Activated gamma-delta T cell treated with anti-CD3 and anti-CD28 coated beads, Interleukin-2, amount 50 U/mL, for 16 hours (primary cell): ENCODE results near the gene AKAP1.
"Not testable (repeated sequence)": the region's sequence is repeated elsewhere in the genome, so short reads cannot be mapped to it uniquely, and the experiment has no call there.

Experiments used
- DNase-seq: peaks from one replicate; pipeline ENCODE4 v3.0.0-alpha.2; 2020; ENCODE audit warnings: low read depth

AKAP1 gene

DNA sequence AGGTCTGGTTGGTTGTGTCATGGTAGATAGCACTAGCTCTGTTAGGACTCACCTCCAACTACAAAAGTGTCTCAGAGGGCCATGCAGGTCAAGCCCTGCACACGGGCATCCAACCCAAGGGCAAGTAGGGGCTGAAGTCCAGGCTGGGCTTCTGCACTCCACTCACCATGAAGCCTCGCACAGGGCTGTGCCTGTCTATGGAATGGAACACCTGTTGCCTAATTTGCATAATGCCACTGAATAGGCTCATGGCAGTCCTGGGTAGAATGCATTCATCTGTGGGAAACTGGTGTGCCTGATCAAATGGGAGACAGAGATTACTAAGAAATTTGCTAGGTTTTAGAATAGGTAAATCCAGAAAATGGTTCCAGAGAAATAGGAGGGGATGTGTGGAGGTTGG lies 8.0 kb upstream of the AKAP1 start:
- DNase-seq: no peak

DNA sequence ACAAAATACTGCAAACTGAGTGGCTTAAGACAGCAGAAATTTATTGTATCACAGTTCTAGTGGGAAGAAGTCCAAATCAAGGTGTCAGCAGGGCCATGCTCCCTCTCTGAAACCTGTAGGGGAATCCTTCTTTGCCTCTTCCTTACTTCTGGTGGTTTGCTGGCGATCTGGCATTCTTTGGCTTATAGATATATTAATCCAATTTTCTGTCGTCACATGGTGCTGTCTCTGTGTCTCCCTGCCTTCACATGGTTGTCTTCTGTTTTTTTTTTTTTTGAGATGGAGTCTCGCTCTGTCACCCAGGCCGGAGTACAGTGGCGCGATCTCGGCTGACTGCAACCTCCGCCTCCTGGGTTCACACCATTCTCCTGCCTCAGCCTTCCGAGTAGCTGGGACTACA lies 6.8 kb upstream of the AKAP1 start:
- DNase-seq: no peak

DNA sequence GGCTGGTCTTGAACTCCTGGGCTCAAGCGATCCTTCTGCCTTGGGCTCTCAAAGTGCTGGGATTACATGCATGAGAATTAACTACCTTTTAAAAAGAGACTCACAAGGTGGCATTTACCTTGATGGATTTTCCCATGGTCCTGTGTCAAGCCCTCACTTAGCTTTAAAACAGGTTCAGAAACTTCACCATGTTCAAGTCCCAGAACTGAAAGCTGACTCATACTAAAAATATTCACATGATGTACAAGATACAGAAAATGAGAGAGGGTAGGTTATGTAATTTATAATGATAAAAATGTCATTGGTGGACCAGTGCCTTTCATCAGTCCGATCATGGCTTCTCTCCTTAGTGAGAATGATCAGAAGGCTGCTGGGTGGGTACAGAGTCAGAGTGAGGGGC lies 4.3 kb upstream of the AKAP1 start:
- no peak for DNase-seq

DNA sequence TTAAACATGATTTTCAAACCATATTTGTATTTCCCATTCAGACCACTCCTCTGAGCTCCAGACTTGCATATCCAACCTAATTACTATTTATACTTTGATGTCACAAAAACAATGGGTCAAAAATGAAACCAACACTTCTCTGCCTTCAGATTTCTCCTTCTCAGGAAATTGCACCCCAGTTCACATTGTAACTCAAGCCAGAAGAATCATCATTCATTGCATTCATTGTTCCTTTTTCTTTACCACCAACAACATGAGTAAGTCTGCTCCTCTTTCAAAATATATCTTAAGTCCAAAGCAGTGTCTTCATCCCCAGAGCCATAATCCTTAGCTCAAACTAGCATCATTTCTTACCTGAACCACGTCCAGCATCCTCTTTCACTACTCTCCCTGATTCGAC lies 2.6 kb upstream of the AKAP1 start:
- DNase-seq: no peak

DNA sequence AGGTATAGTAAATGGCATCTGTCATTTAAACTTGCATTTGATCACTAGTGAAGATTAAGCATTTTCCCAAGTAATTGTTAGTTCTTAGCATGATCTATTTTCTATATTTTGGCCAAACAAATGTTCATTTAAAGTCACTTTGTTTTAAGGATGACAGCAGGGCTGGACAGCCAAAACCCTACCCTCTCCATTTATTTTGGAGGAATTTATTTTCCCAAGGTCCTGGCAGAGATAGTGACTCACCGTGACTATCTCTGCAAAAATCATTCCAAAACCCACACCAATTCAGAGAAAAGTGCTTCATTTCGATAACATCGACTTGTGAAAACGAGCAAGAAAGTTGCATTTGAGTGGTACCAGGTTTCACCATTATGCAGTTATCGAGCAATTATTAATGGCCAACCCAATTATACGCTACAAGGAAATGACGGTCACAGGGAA lies 665 bp upstream of the AKAP1 start:
- DNase-seq: no peak

DNA sequence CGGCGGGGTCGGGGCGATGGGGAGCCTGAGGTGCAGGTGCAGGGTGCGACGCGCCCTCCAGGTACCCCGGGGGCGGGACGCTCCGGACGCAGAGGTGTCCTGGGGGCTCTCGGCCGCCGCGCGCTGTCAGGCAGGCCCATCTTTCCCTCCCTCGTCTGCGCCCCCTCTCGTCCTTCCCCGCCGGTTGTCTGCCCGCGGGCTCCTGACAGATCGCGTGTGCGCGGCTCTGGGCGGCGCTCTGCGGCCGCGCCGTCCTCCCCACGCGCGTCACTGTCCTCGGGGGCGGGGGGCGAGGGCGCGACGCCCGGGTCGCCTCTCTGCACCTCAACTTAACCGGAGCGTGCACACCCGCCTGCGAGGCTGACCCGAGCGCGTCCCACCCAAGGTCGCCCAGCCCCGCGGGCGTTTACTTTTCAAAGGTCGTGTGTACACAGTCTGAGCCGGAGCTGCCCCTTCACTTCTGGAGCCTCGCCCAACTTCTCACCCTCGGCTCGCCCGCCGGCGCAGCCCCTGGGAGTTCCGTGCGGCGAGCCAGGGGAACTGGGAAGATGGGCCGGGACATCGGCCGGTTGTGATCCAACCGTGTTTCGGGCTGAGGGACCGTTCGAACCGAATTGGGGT lies 512 bp downstream of the AKAP1 start:
- DNase-seq: peak; percentile 31

DNA sequence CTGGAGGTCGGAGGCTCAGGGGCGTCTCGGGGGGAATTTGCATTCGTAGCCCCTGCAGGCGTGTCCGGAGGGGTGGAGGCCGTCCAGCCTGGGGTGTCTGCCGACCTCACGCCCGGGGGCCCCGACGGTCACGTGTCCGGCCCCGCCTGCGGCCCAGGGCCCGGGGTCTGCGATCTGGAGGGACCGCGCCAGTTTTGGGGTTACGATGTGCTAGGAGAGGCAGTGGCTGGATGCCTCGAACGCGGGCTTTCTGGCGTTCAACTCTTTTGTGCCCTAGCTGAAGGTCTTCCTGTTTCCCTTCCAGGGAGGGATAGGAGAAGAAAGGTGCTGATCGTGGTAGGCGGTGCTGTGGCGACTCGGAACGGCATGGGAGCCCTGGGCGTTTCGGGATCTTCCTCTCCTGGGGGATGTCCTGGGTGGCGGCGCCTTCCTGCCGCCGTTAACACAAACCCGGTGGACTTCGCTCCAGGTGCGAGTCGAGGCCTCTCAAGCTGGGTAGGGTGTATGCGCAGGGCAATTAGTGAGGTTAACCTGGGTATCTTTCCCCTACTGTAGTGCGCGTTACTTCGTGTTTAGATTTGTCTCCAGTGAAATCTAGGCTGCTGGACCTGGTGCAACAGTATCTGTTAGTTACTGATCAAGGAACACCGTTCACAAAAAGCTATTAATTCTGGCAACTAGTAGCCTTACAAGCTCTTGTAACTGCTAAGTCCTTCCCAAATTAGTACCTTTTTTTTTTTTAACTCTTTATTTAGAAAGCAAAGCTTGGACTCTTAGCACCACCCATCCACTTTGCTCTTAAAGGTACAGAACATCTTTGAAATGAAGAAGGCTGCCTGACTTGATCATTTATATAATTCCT lies 1.3 kb downstream of the AKAP1 start:
- no peak for DNase-seq

DNA sequence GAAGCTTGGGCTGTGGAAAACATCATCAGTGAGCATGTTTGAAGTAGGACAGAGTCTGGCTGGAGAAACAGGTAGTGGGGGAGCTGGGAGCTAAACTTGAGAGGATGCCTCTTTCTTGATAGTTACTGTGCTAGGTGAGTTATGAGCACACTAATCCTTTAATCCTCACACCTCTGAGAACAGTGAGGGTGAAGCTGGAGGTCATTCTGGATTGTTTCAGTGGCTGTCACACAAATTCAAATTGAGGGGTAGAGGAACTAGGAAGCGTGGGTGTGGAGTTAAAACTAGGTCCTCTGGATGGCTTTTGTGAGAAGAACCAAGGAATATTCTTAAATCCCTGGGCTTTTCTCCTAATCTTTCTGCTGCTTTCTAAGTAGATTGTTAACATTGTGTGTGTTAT lies 3.3 kb downstream of the AKAP1 start:
- no peak for DNase-seq

DNA sequence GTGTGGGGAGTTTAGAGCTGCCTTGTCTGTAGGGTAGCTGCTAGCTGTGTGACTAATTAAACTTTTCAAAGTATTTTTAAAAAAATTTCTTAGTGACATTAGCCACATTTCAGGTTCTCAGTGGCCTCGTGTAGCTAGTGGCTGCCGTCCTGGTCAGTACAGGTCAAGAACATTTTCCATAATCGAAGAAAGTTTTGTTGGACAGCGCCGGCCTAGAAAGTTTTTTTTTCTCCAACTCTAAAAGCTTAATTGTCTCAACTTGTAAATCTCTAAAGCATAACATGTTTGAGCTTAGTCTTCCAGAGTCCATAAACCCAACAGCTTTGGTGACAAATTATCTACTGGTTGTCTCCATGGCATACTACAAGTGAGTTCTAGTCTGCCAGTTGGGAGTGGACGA lies 4.3 kb downstream of the AKAP1 start:
- DNase-seq: no peak

DNA sequence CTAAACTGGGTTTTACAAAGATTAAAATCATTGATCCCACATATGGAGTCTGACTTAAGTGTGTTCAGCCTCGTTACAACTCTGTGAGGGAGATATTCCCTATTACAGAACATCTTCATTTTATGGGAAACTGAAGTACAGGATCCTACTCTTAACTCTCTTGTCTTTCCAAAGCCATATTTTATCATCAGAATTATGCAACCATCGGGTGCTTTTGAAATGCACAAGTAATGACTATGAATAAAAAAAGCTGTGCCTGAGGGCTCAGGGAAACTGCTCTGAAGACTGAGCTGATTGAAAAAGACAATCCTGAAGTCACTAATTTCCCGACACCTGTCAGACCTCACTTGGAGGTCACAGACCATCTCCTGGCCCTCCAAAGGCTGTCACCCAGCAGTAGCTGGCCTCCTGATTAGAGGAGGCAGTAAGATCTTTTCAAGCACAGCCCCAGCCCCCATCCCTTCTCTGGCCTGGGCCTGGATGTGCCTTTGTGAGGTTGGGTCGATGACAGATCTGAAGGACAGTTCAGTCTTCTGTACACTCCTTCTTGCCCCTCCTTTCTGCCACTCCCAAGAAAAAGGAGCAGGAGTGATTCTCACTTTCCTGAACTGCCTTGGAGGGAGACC lies 5.6 kb downstream of the AKAP1 start:
- DNase-seq: no peak

DNA sequence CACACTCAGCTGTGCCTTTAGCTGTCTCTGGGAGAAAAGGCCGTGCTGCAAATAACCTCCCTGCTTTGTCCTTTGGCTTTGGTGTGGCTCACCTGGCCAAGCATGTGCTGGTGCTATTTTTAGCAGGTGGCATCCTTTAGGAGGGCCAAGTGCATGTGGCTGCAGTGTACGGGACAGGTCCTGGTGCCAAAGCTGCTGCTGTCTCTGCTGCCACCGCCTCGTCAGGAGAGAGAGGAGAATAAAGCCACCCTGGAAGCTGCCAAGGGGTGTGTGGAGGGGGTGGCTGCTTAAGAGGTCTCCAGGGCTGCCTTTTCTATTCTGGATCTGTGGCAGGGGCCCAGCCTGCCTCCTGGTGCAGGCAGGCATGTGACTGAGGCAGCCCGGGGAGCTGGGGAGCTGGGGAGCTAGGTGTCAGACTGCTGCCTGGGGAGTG lies 6.2 kb downstream of the AKAP1 start:
- no peak for DNase-seq

DNA sequence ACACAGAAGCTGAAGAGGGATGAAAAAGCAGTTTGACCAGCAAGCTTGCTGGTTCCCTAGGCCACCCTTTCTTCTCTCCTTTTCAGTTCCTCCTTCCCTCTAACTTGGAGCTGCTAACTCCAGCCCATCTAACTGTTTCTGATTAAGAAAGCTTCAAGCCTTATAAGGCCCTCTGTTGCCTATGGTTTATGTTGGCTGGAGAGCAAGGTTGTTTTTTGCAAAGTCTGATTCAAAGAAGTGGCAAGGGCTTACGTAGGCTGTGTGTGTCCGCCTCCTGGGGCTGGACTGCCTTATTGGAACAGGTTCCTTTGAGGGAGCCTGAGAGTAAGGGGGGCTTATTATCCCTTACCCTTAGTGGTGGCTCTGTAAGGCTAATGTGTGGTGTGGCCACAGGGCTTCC lies 7.1 kb downstream of the AKAP1 start:
- DNase-seq: no peak

DNA sequence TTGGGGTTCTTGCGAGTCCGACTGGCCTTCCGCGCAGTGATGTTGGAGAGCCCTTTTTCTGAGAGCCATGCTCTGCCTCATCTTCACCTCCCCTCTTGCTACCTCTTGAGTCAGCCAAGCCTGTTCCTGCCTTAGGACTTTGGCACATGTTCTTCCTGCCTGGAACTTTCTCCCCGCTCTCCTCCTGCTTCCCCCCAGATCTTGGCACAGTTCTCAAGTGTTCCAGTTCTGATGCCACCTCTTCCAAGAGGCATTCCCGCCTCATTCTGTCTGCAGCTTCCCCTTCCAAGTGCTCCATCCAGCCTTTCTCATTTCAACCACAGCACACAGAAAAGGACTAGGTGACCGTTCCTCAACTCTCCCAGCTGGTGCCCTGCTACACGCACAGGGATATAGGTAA lies 7.7 kb downstream of the AKAP1 start:
- no peak for DNase-seq

DNA sequence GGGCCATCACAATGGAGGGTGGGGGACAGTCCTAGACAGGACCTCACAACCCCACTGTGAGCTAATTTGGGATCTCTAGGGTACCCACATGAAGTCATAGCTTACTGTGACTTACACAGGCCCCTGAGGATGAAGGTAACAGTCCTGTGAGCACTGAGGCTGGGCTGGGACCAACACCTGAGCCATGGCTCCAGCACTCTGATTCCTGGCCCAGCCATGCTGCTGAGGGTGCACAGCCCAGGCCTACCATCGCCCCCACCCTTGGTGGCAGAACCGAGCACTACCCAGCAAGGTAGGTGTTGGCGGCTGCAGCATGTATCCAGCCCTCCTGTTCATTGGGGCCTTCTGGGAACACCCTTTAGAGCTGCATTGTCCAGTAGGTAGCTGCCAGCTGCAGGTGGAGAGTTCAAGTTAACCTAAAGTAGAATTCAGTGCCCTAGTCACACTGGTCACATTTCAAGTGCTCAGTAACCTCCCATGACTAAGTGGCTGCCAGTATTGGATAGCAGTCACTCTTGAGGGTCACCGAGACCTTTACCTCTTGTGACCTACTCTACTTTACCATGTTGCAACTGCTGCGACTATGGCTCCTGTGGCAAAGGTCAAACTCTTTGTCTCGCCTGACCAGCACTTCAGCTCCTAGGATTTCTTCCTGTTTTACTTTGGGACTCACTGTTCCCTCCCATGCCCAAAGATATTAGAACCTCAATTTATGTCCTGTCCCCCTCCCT lies 11.6 kb downstream of the AKAP1 start:
- no peak for DNase-seq

DNA sequence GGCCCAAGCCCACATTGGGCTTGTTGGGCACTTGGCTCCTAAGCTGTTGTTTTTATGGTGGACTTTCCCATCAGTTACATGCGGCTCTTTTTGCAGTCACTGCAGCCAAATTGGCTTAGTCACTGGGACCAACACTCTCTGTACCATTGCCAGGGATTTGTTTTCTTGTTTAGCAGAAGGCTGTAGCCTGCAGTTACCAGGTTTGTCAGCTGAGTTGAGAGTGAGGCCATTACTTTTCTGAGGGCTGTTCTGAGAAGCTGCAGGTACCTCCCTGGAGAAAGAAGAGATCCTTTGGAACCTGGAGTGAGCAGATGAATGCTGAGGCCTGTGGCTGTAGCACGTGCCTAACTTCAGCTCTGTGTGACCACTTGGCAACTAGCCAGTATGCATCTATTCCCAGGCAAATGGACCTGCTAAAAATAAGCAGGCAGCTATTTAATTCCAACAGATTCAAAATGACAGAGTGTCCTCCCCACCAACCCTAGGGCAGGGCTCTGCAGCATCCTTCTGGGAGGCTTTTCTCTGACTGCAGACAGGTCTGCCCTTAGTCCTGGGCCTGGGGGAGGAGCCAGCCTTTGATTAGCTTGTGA lies 12.9 kb downstream of the AKAP1 start:
- no peak for DNase-seq

DNA sequence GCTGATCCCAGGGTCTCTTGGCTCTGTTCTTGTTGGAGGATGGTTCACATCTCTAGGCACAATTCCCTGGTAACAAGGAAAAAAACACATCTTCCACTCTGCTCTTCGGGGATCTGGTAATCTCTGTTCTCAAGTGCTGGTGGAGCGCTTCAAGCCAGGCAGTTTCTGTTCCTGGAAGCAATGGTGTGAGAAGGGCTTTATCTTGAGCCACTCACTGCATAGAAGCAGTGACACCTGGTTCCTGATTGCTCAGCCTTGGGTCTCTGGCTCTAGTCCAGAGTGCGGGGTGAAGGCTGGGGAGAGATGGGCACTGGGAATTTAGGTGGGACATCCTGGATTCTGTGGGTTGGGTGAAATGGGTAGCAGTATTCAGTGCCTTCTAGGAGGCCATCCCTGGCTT lies 14.1 kb downstream of the AKAP1 start:
- DNase-seq: no peak

DNA sequence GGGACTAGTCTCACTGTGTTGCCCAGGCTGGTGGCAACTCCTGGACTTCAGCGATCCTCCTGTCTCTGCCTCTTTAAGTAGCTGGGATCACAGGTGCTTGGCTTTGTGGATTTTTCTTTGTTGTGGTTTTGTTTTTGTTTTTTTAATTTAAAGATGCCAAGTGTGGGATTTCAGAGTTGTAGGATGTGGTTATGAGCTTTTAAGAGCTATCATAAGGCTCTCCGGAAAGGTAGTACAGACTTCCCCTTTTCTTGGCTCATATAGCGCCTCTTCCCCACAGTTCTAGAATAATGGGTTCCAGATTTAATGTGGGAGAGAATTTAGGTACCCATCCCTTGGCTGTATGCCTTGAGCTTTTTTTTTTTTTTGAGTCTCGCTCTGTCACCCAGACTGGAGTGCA lies 17.1 kb downstream of the AKAP1 start:
- no peak for DNase-seq

DNA sequence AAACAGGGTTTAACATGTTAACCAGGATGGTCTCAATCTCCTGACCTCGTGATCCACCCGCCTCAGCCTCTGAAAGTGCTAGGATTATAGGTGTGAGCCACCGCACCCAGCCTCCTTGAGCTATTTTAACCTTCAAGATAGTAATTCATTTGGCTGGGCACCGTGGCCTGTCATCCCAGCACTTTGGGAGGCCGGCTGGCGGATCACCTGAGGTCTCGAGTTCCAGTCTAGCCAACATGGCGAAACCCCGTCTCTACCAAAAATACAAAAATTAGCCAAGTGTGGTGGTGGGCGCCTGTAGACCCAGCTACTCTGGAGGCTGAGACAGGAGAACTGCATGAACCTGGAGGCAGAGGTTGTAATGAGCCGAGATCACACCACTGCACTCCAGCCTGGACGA lies 17.6 kb downstream of the AKAP1 start:
- DNase-seq: not testable (repeated sequence)

DNA sequence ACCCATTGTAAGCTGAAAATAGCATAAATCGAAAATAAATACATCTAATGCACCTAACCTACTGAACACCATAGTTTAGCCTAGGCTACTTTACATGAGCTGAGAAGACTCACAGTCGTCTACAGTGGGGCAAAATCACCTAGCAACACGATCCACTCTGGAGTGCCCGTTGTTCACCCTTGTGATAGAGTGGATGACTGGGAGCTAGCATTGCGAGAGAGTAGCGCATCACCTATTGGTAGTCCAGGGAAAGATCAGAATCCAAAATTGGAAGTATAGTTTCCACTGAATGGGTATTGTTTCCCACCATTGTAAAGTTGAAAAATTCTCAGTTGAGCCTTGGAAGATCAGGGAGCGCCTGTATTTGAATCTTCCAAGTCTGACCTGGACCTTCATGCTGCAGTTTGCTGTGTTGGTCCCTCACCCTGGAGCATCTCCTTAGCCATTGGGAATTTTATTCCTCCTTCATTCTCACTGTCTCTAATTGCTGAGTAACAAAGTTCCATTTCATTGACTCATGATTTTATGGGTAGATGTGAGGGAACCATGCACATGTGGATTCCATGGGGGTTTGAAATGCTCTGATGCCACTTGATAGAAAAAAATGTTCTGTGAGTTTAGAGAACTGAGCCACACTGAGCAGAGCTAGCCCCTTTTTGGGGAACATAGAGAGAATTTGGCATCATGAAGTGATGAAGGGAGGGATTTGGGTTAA lies 19.6 kb downstream of the AKAP1 start:
- no peak for DNase-seq

DNA sequence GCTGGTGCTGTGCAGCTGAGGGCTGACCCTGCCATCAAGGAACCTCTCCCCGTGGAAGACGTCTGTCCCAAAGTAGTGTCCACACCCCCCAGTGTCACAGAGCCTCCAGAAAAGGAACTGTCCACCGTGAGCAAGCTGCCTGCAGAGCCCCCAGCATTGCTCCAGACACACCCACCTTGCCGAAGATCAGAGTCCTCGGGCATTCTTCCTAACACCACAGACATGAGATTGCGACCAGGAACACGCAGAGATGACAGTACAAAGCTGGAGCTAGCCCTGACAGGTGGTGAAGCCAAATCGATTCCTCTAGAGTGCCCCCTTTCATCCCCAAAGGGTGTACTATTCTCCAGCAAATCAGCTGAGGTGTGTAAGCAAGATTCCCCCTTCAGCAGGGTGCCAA lies 20.5 kb downstream of the AKAP1 start:
- DNase-seq: no peak

DNA sequence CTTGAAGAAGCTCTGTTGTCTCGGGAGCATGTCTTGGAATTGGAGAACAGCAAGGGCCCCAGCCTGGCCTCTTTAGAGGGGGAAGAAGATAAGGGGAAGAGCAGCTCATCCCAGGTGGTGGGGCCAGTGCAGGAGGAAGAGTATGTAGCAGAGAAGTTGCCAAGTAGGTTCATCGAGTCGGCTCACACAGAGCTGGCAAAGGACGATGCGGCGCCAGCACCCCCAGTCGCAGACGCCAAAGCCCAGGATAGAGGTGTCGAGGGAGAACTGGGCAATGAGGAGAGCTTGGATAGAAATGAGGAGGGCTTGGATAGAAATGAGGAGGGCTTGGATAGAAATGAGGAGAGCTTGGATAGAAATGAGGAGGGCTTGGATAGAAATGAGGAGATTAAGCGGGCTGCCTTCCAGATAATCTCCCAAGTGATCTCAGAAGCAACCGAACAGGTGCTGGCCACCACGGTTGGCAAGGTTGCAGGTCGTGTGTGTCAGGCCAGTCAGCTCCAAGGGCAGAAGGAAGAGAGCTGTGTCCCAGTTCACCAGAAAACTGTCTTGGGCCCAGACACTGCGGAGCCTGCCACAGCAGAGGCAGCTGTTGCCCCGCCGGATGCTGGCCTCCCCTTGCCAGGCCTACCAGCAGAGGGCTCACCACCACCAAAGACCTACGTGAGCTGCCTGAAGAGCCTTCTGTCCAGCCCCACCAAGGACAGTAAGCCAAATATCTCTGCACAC lies 21.2 kb downstream of the AKAP1 start:
- DNase-seq: no peak
